Activated T-helper 1 cell treated with anti-CD3 and anti-CD28 coated beads, Interleukin-12 subunit alpha, Interleukin-12 subunit beta, Interleukin-2, Interleukin-4 antibody, amounts not matched to agents 30 ng/mL and 10 ng/mL and 1 ng/mL, durations not matched to agents 14 hours and 24 hours and 36 hours (primary cell): Measurements from ENCODE around the gene SBNO2. TPM values are rescaled to one million over a fixed set of nuclear protein-coding genes. Genes with fewer than 3 reads are reported as not detected.

Experiments
- DNase-seq: peaks from one replicate; pipeline ENCODE4 v3.0.0; 2021; ENCODE audit warnings: low spot score
- H3K27ac Mint-ChIP-seq: one replicate; pipeline ENCODE4 v1.8.0; 2021; ENCODE audit warnings: mild to moderate bottlenecking, mixed read lengths
- H3K27me3 Mint-ChIP-seq: one replicate; pipeline ENCODE4 v1.8.0; 2022; ENCODE audit warnings: mild to moderate bottlenecking, moderate library complexity, mixed read lengths; ENCODE audit not compliant: insufficient read depth
- H3K36me3 Mint-ChIP-seq: one replicate; pipeline ENCODE4 v1.8.0; 2021; ENCODE audit warnings: low read depth, mixed read lengths
- H3K4me1 Mint-ChIP-seq: one replicate; pipeline ENCODE4 v1.8.0; 2021; ENCODE audit warnings: low read depth, mixed read lengths
- H3K4me3 Mint-ChIP-seq: one replicate; pipeline ENCODE4 v1.8.0; 2021; ENCODE audit warnings: mild to moderate bottlenecking, moderate library complexity, mixed read lengths
- H3K9me3 Mint-ChIP-seq: one replicate; pipeline ENCODE4 v1.8.0; 2021; ENCODE audit warnings: mixed read lengths
- intact Hi-C: fragments of 100-400 bp; cut with micrococcal nuclease; formaldehyde crosslinking; loops from one replicate; pipeline ENCODE4 v1.15.1; 2024
- total RNA-seq: library from RNA; stranded (reverse); gene quantifications from 2 replicates; pipeline ENCODE4 v1.2.3, GENCODE V29; 2022

SBNO2 gene
- total RNA-seq, 1 donor from 2014 or later, result 96.9 TPM

- Mint-ChIP-seq H3K27ac (peak overlapping the region; percentile 78), H3K4me3 (peak overlapping the region; percentile 43), H3K36me3 (peaks cover 9% of the 10 kb centered on the region), H3K9me3 (peaks cover 8% of the 10 kb centered on the region), H3K27me3 (peaks cover 2% of the 10 kb centered on the region), H3K4me1 (peaks cover 58% of the 10 kb centered on the region)
- intact Hi-C loops, result loop anchor here (1.0 kb wide), 3 partner anchors 21 to 91 kb away; no protein-coding TSS in a partner anchor
- no peak for DNase-seq
Measured at GRCh38 chr19:1098177-1099051, 75.7 kb downstream of the SBNO2 start.

GRCh38 chr19:1097810-1098176 lies 76.3 kb downstream of the SBNO2 start:
- Mint-ChIP-seq H3K27ac (peak overlapping the region; percentile 78), H3K27me3 (peaks cover 2% of the 10 kb centered on the region), H3K9me3 (peaks cover 8% of the 10 kb centered on the region), H3K36me3 (peaks cover 10% of the 10 kb centered on the region), H3K4me1 (peaks cover 57% of the 10 kb centered on the region), H3K4me3 (no peak overlapping the region)
- no peak for DNase-seq
- intact Hi-C loops, result no loop called here

- H3K27ac Mint-ChIP-seq, result peak within 1 kb of the TSS; percentile 97
- intact Hi-C loops, result loop anchor here (1.0 kb wide), 3 partner anchors 8 to 18 kb away; partner anchors contain the start of gene GPX4
- peaks cover 41% of the 10 kb centered on the region for H3K4me1 Mint-ChIP-seq
- peak; percentile 98 for DNase-seq
- peak within 1 kb of the TSS; percentile 94 for H3K4me3 Mint-ChIP-seq
- peaks cover 8% of the 10 kb centered on the region for H3K9me3 Mint-ChIP-seq
- peaks cover 10% of the 10 kb centered on the region for H3K36me3 Mint-ChIP-seq
- H3K27me3 Mint-ChIP-seq, result peaks cover 2% of the 10 kb centered on the region
Measured at GRCh38 chr19:1094978-1095701, 78.9 kb downstream of the SBNO2 start, which contains the start of gene POLR2E. Gene POLR2E (minus strand): TSS chr19:1095375. CDS start chr19:1095315, 60 bp downstream.

- Mint-ChIP-seq H3K27ac (peak overlapping the region; percentile 84), H3K27me3 (peaks cover 2% of the 10 kb centered on the region), H3K36me3 (peaks cover 5% of the 10 kb centered on the region), H3K4me1 (peaks cover 36% of the 10 kb centered on the region), H3K9me3 (peaks cover 3% of the 10 kb centered on the region), H3K4me3 (peak overlapping the region; percentile 94)
- intact Hi-C loops, result no loop called here
- no peak for DNase-seq
Measured at GRCh38 chr19:1094655-1094977, 79.5 kb downstream of the SBNO2 start.

GRCh38 chr19:1093811-1094553 lies 80.1 kb downstream of the SBNO2 start:
- H3K27ac Mint-ChIP-seq, result peak overlapping the region; percentile 84
- DNase-seq, result no peak
- H3K9me3 Mint-ChIP-seq, result no peaks in the 10 kb centered on the region
- no peaks in the 10 kb centered on the region for H3K27me3 Mint-ChIP-seq
- H3K4me3 Mint-ChIP-seq, result peak overlapping the region; percentile 94
- H3K4me1 Mint-ChIP-seq, result peaks cover 30% of the 10 kb centered on the region
- peaks cover 3% of the 10 kb centered on the region for H3K36me3 Mint-ChIP-seq
- intact Hi-C loops, result no loop called here

GRCh38 chr19:1093330-1093729 lies 80.7 kb downstream of the SBNO2 start:
- Mint-ChIP-seq H3K4me3 (peak overlapping the region; percentile 94), H3K27me3 (no peaks in the 10 kb centered on the region), H3K36me3 (peaks cover 3% of the 10 kb centered on the region), H3K27ac (peak overlapping the region; percentile 55), H3K9me3 (no peaks in the 10 kb centered on the region), H3K4me1 (peaks cover 23% of the 10 kb centered on the region)
- intact Hi-C loops, result no loop called here
- no peak for DNase-seq

GRCh38 chr19:1091544-1092175 lies 82.4 kb downstream of the SBNO2 start:
- intact Hi-C loops, result no loop called here
- Mint-ChIP-seq H3K4me3 (no peak overlapping the region), H3K36me3 (peaks cover 10% of the 10 kb centered on the region), H3K27me3 (no peaks in the 10 kb centered on the region), H3K27ac (no peak overlapping the region), H3K9me3 (no peaks in the 10 kb centered on the region), H3K4me1 (peaks cover 26% of the 10 kb centered on the region)
- no peak for DNase-seq

- no peak overlapping the region for H3K27ac Mint-ChIP-seq
- peaks cover 10% of the 10 kb centered on the region for H3K36me3 Mint-ChIP-seq
- peaks cover 19% of the 10 kb centered on the region for H3K4me1 Mint-ChIP-seq
- no peaks in the 10 kb centered on the region for H3K27me3 Mint-ChIP-seq
- intact Hi-C loops, result no loop called here
- H3K9me3 Mint-ChIP-seq, result no peaks in the 10 kb centered on the region
- DNase-seq, result no peak
- H3K4me3 Mint-ChIP-seq, result peak overlapping the region; percentile 7
Measured at GRCh38 chr19:1090731-1091543, 83.1 kb downstream of the SBNO2 start.

- Mint-ChIP-seq H3K4me1 (peaks cover 19% of the 10 kb centered on the region), H3K4me3 (no peak overlapping the region), H3K27ac (no peak overlapping the region), H3K27me3 (no peaks in the 10 kb centered on the region), H3K36me3 (peaks cover 17% of the 10 kb centered on the region), H3K9me3 (no peaks in the 10 kb centered on the region)
- intact Hi-C loops, result no loop called here
- no peak for DNase-seq
Measured at GRCh38 chr19:1089891-1090290, 84.2 kb downstream of the SBNO2 start.

- no peak for DNase-seq
- intact Hi-C loops, result no loop called here
- no peaks in the 10 kb centered on the region for H3K27me3 Mint-ChIP-seq
- H3K36me3 Mint-ChIP-seq, result peaks cover 21% of the 10 kb centered on the region
- peaks cover 21% of the 10 kb centered on the region for H3K4me1 Mint-ChIP-seq
- no peak overlapping the region for H3K4me3 Mint-ChIP-seq
- no peak overlapping the region for H3K27ac Mint-ChIP-seq
- no peaks in the 10 kb centered on the region for H3K9me3 Mint-ChIP-seq
Measured at GRCh38 chr19:1089126-1089771, 84.8 kb downstream of the SBNO2 start.

- no peak for DNase-seq
- Mint-ChIP-seq H3K27me3 (no peaks in the 10 kb centered on the region), H3K4me3 (no peak overlapping the region), H3K36me3 (peaks cover 23% of the 10 kb centered on the region), H3K9me3 (no peaks in the 10 kb centered on the region), H3K4me1 (peaks cover 25% of the 10 kb centered on the region), H3K27ac (peak overlapping the region; percentile 29)
- intact Hi-C loops, result no loop called here
Measured at GRCh38 chr19:1088416-1089010, 85.6 kb downstream of the SBNO2 start.
